WTC11 (cell line): ENCODE data around the gene MAPK8IP1. TPM values are rescaled to one million over a fixed set of nuclear protein-coding genes. Genes with fewer than 3 reads are reported as not detected.

Source experiments
- ATAC-seq: fragments of 200-7000 bp; cut with Tn5 transposase; 2 replicates; pipeline ENCODE4 v1.10.0; 2021; ENCODE audit warnings: mild to moderate bottlenecking, moderate library complexity
- CTCF ChIA-PET: fragments of 300-600 bp; sonication (Branson Sonifier 250); formaldehyde crosslinking; loops from one replicate; lab custom pipeline; 2021; ENCODE audit warnings: antibody characterized with exemption; lab: Charles Lee
- POLR2A ChIA-PET: fragments of 350-600 bp; sonication (Branson Sonifier 250); formaldehyde crosslinking; loops from one replicate; lab custom pipeline; 2021; ENCODE audit warnings: antibody characterized with exemption; lab: Charles Lee
- DNase-seq: peaks from one replicate; pipeline ENCODE4 v3.0.0; 2021; ENCODE audit warnings: low spot score
- H3K27ac Mint-ChIP-seq: 2 replicates; pipeline ENCODE4 v1.8.0; 2021; ENCODE audit warnings: mixed read lengths
- H3K27me3 Mint-ChIP-seq: 2 replicates; pipeline ENCODE4 v1.8.0; 2021; ENCODE audit warnings: low read depth, mild to moderate bottlenecking, moderate library complexity, mixed read lengths
- H3K36me3 Mint-ChIP-seq: 2 replicates; pipeline ENCODE4 v1.8.0; 2021; ENCODE audit warnings: mixed read lengths
- H3K4me1 Mint-ChIP-seq: 2 replicates; pipeline ENCODE4 v1.8.0; 2022; ENCODE audit warnings: mixed read lengths
- H3K4me3 Mint-ChIP-seq: 2 replicates; pipeline ENCODE4 v1.8.0; 2021; ENCODE audit warnings: mild to moderate bottlenecking, moderate library complexity, mixed read lengths
- H3K9me3 Mint-ChIP-seq: 2 replicates; pipeline ENCODE4 v1.8.0; 2021; ENCODE audit warnings: mixed read lengths
- AFF4 ChIP-seq: sonication (generic); formaldehyde crosslinking; IDR thresholded peaks from 2 replicates; pipeline ENCODE4 v1.8.1; 2023; ENCODE audit warnings: mild to moderate bottlenecking, missing genetic modification reagents, borderline replicate concordance
- NFYB ChIP-seq: sonication (generic); formaldehyde crosslinking; conservative IDR thresholded peaks from 2 replicates; pipeline ENCODE4 v1.8.0; 2022; ENCODE audit warnings: low read depth, missing genetic modification reagents
- NR3C1 ChIP-seq: sonication (generic); formaldehyde crosslinking; conservative IDR thresholded peaks from 2 replicates; pipeline ENCODE4 v1.8.1; 2023; ENCODE audit warnings: low read depth, mild to moderate bottlenecking, missing genetic modification reagents
- PRRX2 ChIP-seq: fragments of 250-450 bp; sonication (Bioruptor Pico); IDR thresholded peaks from 2 replicates; pipeline ENCODE4 v1.8.0; 2021; ENCODE audit warnings: mild to moderate bottlenecking
- TEAD1 ChIP-seq: sonication (generic); formaldehyde crosslinking; IDR thresholded peaks from 2 replicates; pipeline ENCODE4 v1.8.0; 2022; ENCODE audit warnings: mild to moderate bottlenecking, missing genetic modification reagents
- ZNF317 ChIP-seq: sonication (generic); formaldehyde crosslinking; IDR thresholded peaks from 2 replicates; pipeline ENCODE4 v1.8.1; 2023; ENCODE audit warnings: low read depth, mild to moderate bottlenecking, moderate library complexity, missing genetic modification reagents, borderline replicate concordance
- total RNA-seq: library from RNA; stranded (reverse); gene quantifications from 3 replicates; pipeline ENCODE4 v1.2.3, GENCODE V29; 2021
- TF ChIP-seq, protein P1 (sequence below): fragments of 250-450 bp; sonication (Bioruptor Pico); IDR thresholded peaks from 2 replicates; pipeline ENCODE4 v2.1.2; 2022; ENCODE audit warnings: mild to moderate bottlenecking, moderate library complexity
- TF ChIP-seq, protein P2 (sequence below): sonication (generic); formaldehyde crosslinking; IDR thresholded peaks from 2 replicates; pipeline ENCODE4 v1.8.0; 2023; ENCODE audit warnings: missing genetic modification reagents, mild to moderate bottlenecking, borderline replicate concordance
- TF ChIP-seq, protein P3 (sequence below): sonication (generic); formaldehyde crosslinking; IDR thresholded peaks from 2 replicates; pipeline ENCODE4 v1.8.1; 2023; ENCODE audit warnings: mild to moderate bottlenecking, missing genetic modification reagents
- TF ChIP-seq, protein P4 (sequence below): sonication (generic); formaldehyde crosslinking; conservative IDR thresholded peaks from 2 replicates; pipeline ENCODE4 v1.8.1; 2022; ENCODE audit warnings: mild to moderate bottlenecking, missing genetic modification reagents

MAPK8IP1 gene
- total RNA-seq, 1 experiment from 2014 or later = 34.1 TPM

- no peak for TF ChIP-seq TEAD1 (CRISPR knock-in tag)
- no peak for TF ChIP-seq PRRX2 (CRISPR knock-in tag)
- TF ChIP-seq, protein P1, sequence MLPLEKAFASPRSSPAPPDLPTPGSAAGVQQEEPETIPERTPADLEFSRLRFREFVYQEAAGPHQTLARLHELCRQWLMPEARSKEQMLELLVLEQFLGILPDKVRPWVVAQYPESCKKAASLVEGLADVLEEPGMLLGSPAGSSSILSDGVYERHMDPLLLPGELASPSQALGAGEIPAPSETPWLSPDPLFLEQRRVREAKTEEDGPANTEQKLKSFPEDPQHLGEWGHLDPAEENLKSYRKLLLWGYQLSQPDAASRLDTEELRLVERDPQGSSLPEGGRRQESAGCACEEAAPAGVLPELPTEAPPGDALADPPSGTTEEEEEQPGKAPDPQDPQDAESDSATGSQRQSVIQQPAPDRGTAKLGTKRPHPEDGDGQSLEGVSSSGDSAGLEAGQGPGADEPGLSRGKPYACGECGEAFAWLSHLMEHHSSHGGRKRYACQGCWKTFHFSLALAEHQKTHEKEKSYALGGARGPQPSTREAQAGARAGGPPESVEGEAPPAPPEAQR = no peak
- TF ChIP-seq, all 79 proteins: peak for 0
Observed at GRCh38 chr11:45936511-45937054, 51.1 kb downstream of the MAPK8IP1 start (continued).

DNA sequence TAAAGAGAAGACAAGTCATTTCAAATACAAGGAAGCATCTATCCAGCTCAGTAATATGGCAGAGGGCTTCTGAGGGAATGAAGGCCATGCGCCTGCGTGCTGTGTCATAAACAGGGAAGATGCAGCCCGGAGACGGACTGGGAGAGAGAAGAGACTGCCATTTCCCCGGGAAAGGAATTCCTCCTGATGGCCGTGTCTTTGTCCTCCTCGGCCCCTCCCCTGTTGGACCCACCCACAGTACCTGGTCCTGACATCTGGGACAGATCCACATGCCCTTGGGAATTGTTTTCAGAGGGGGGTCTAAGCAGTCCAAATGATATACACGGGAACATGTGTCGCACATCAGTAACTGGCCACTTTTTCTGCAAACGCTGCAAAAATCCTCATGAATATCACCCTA, 52.5 kb downstream of the MAPK8IP1 start:
- Mint-ChIP-seq H3K27me3 (no peaks in the 10 kb centered on the region; the same call in 1 of the 2 replicates), H3K4me1 (peaks cover 10% of the 10 kb centered on the region)
- CTCF ChIA-PET = interaction anchor here (2.2 to 4.2 kb wide), 2 partner anchors 65 to 68 kb away, joined by 8 to 13 read pairs; no protein-coding TSS in a partner anchor

More for the DNA sequence above, 52.5 kb downstream of the MAPK8IP1 start:
- Mint-ChIP-seq H3K4me3 (no peak overlapping the region), H3K36me3 (peaks cover 5% of the 10 kb centered on the region; the same call in 1 of the 2 replicates), H3K9me3 (no peaks in the 10 kb centered on the region), H3K27ac (peak overlapping the region; percentile 68; the same call in 1 of the 2 replicates)
- DNase-seq (no peak), ATAC-seq (peak; percentile 53)
- POLR2A ChIA-PET = no interaction called here
- TF ChIP-seq, protein P2, sequence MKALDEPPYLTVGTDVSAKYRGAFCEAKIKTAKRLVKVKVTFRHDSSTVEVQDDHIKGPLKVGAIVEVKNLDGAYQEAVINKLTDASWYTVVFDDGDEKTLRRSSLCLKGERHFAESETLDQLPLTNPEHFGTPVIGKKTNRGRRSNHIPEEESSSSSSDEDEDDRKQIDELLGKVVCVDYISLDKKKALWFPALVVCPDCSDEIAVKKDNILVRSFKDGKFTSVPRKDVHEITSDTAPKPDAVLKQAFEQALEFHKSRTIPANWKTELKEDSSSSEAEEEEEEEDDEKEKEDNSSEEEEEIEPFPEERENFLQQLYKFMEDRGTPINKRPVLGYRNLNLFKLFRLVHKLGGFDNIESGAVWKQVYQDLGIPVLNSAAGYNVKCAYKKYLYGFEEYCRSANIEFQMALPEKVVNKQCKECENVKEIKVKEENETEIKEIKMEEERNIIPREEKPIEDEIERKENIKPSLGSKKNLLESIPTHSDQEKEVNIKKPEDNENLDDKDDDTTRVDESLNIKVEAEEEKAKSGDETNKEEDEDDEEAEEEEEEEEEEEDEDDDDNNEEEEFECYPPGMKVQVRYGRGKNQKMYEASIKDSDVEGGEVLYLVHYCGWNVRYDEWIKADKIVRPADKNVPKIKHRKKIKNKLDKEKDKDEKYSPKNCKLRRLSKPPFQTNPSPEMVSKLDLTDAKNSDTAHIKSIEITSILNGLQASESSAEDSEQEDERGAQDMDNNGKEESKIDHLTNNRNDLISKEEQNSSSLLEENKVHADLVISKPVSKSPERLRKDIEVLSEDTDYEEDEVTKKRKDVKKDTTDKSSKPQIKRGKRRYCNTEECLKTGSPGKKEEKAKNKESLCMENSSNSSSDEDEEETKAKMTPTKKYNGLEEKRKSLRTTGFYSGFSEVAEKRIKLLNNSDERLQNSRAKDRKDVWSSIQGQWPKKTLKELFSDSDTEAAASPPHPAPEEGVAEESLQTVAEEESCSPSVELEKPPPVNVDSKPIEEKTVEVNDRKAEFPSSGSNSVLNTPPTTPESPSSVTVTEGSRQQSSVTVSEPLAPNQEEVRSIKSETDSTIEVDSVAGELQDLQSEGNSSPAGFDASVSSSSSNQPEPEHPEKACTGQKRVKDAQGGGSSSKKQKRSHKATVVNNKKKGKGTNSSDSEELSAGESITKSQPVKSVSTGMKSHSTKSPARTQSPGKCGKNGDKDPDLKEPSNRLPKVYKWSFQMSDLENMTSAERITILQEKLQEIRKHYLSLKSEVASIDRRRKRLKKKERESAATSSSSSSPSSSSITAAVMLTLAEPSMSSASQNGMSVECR (CRISPR knock-in tag) = no peak
- TF ChIP-seq, protein P1 = no peak
- no peak for TF ChIP-seq NFYB
- TF ChIP-seq ZNF317 (CRISPR knock-in tag) = no peak
- TF ChIP-seq NR3C1 (CRISPR knock-in tag) = no peak
- TF ChIP-seq, protein P3, sequence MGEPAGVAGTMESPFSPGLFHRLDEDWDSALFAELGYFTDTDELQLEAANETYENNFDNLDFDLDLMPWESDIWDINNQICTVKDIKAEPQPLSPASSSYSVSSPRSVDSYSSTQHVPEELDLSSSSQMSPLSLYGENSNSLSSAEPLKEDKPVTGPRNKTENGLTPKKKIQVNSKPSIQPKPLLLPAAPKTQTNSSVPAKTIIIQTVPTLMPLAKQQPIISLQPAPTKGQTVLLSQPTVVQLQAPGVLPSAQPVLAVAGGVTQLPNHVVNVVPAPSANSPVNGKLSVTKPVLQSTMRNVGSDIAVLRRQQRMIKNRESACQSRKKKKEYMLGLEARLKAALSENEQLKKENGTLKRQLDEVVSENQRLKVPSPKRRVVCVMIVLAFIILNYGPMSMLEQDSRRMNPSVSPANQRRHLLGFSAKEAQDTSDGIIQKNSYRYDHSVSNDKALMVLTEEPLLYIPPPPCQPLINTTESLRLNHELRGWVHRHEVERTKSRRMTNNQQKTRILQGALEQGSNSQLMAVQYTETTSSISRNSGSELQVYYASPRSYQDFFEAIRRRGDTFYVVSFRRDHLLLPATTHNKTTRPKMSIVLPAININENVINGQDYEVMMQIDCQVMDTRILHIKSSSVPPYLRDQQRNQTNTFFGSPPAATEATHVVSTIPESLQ (CRISPR knock-in tag) = no peak
- no peak for TF ChIP-seq AFF4 (CRISPR knock-in tag)
- TF ChIP-seq, protein P4, sequence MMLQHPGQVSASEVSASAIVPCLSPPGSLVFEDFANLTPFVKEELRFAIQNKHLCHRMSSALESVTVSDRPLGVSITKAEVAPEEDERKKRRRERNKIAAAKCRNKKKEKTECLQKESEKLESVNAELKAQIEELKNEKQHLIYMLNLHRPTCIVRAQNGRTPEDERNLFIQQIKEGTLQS (CRISPR knock-in tag) = no peak
